Panc1 (cell line): Measurements from ENCODE around the gene MAML3. TPM values are rescaled to one million over a fixed set of nuclear protein-coding genes. Genes with fewer than 3 reads are reported as not detected.

ENCODE experiments used
- ATAC-seq: fragments of 200-7000 bp; cut with Tn5 transposase; 2 replicates; pipeline ENCODE4 v1.9.1; 2020; ENCODE audit warnings: mild to moderate bottlenecking, moderate library complexity
- BruUV-seq: library from RNA; stranded (reverse); fragments of 400-500 nt; replicated peaks from 2 replicates; lab custom pipeline; 2021; lab: Mats Ljungman, UMichigan
- CTCF ChIA-PET: fragments of 300-600 bp; sonication (Branson Sonifier 250); formaldehyde crosslinking; loops from one replicate; lab custom pipeline; 2022; ENCODE audit warnings: antibody characterized with exemption; lab: Charles Lee
- POLR2A ChIA-PET: fragments of 300-600 bp; sonication (Branson Sonifier 250); formaldehyde crosslinking; loops from one replicate; lab custom pipeline; 2022; ENCODE audit warnings: antibody characterized with exemption; lab: Charles Lee
- DNase-seq: peaks from one replicate; pipeline ENCODE4 v3.0.0-alpha.2; 2010; ENCODE audit warnings: low read depth, low spot score
- H3K27ac ChIP-seq: 2 replicates; pipeline ENCODE4 v1.5.1; 2011; ENCODE audit warnings: mild to moderate bottlenecking, low read length, inconsistent platforms
- H3K27me3 ChIP-seq: fragments of 200-500 bp; sonication (Bioruptor generic); 2 replicates; pipeline ENCODE4 v1.6.0; 2014; ENCODE audit warnings: low read length, inconsistent platforms; ENCODE audit not compliant: control insufficient read depth, insufficient read depth
- H3K36me3 ChIP-seq: fragments of 200-500 bp; sonication (Bioruptor generic); 2 replicates; pipeline ENCODE4 v1.5.1; 2014; ENCODE audit warnings: inconsistent platforms, mild to moderate bottlenecking, low read length, moderate library complexity; ENCODE audit not compliant: control insufficient read depth, insufficient read depth
- H3K4me1 ChIP-seq: 2 replicates; pipeline ENCODE4 v1.5.1; 2011; ENCODE audit warnings: inconsistent platforms, mild to moderate bottlenecking, low read length, moderate library complexity; ENCODE audit not compliant: control insufficient read depth, insufficient read depth
- H3K4me3 ChIP-seq, 2 experiments: 2 replicates each; pipeline ENCODE4 v1.5.1; 2011 to 2012; ENCODE audit warnings: low read depth in 2 of 2, low read length in 2 of 2, mild to moderate bottlenecking in 2 of 2, inconsistent platforms in 1 of 2, moderate library complexity in 1 of 2
- H3K9me3 ChIP-seq: fragments of 200-500 bp; sonication (Bioruptor generic); 2 replicates; pipeline ENCODE4 v1.5.1; 2014; ENCODE audit warnings: low read depth, mild to moderate bottlenecking, inconsistent platforms, low read length, moderate library complexity; ENCODE audit not compliant: control insufficient read depth, insufficient read depth
- POLR2AphosphoS5 ChIP-seq: IDR thresholded peaks from 2 replicates; pipeline ENCODE4 v1.6.1; 2012; ENCODE audit warnings: mild to moderate bottlenecking, low read depth, low read length, moderate library complexity
- SIN3A ChIP-seq: IDR thresholded peaks from 2 replicates; pipeline ENCODE4 v1.6.1; 2012; ENCODE audit warnings: low read depth, mild to moderate bottlenecking, low read length, moderate library complexity, borderline replicate concordance; ENCODE audit not compliant: insufficient read depth
- TCF7L2 ChIP-seq: IDR thresholded peaks from 2 replicates; pipeline ENCODE4 v1.6.1; 2011; ENCODE audit warnings: mild to moderate bottlenecking, low read depth, low read length, inconsistent platforms
- in situ Hi-C: cut with HindIII; loops from 2 replicates; pipeline ENCODE4 v1.10.0; 2016; ENCODE audit warnings: low sequenced_read_pairs, low pct_unique_long_range_greater_than_20kb
- intact Hi-C: fragments of 100-400 bp; cut with micrococcal nuclease; formaldehyde crosslinking; loops from one replicate; pipeline ENCODE4 v1.10.0; 2022; ENCODE audit not compliant: unreplicated experiment
- total RNA-seq: library from RNA; stranded (reverse); gene quantifications from one replicate; pipeline ENCODE4 v1.2.1, GENCODE V29; 2021; ENCODE audit not compliant: unreplicated experiment
- TF ChIP-seq, protein P1 (sequence below), 2 experiments: IDR thresholded peaks; 2 replicates each; pipeline ENCODE4 v1.6.1; 2011 to 2012; ENCODE audit warnings: low read depth in 2 of 2, control low read depth in 1 of 2, low read length in 1 of 2, mild to moderate bottlenecking in 1 of 2, moderate library complexity in 1 of 2; ENCODE audit not compliant: insufficient read depth in 1 of 2
- TF ChIP-seq, protein P2 (sequence below): fragments of 450-650 bp; IDR thresholded peaks from 2 replicates; pipeline ENCODE4 v1.5.1; 2017; ENCODE audit warnings: mild to moderate bottlenecking

MAML3 gene
- total RNA-seq, 1 experiment from 2014 or later: 7.7 TPM

DNA sequence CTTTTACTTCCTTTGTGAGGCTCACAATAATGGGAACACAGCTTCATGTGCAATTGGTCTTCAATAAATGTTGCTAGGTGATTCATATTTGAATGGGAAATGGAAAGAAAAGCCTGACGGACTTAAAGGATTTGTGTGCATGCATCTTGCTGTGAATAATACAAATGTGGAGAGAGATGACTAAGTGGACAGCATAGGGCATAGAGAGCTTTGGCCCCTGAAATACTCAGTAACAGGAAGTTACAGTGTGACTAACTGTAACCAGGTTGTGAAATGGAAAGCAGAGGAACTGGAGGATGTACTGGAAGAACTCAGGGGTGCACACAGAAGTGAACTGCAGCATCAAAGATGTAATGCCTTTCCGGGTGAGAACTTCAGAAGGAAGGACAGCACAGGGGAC lies 281.7 kb downstream of the MAML3 start:
- no TSS peak for BruUV-seq
- intact Hi-C loops: no loop called here
- CTCF ChIA-PET: no interaction called here
- in situ Hi-C loops: no loop called here
- no peaks in the 10 kb centered on the region for H3K36me3 ChIP-seq
- ATAC-seq: no peak
- DNase-seq: peak; percentile 50
- POLR2A ChIA-PET: no interaction called here
- H3K4me1 ChIP-seq: no peaks in the 10 kb centered on the region; the same call in none of the 2 replicates
- H3K27ac ChIP-seq: no peak overlapping the region
- H3K27me3 ChIP-seq: no peaks in the 10 kb centered on the region
- no peaks in the 10 kb centered on the region; the same call in 1 of the 2 replicates for H3K9me3 ChIP-seq
- TF ChIP-seq, protein P1, sequence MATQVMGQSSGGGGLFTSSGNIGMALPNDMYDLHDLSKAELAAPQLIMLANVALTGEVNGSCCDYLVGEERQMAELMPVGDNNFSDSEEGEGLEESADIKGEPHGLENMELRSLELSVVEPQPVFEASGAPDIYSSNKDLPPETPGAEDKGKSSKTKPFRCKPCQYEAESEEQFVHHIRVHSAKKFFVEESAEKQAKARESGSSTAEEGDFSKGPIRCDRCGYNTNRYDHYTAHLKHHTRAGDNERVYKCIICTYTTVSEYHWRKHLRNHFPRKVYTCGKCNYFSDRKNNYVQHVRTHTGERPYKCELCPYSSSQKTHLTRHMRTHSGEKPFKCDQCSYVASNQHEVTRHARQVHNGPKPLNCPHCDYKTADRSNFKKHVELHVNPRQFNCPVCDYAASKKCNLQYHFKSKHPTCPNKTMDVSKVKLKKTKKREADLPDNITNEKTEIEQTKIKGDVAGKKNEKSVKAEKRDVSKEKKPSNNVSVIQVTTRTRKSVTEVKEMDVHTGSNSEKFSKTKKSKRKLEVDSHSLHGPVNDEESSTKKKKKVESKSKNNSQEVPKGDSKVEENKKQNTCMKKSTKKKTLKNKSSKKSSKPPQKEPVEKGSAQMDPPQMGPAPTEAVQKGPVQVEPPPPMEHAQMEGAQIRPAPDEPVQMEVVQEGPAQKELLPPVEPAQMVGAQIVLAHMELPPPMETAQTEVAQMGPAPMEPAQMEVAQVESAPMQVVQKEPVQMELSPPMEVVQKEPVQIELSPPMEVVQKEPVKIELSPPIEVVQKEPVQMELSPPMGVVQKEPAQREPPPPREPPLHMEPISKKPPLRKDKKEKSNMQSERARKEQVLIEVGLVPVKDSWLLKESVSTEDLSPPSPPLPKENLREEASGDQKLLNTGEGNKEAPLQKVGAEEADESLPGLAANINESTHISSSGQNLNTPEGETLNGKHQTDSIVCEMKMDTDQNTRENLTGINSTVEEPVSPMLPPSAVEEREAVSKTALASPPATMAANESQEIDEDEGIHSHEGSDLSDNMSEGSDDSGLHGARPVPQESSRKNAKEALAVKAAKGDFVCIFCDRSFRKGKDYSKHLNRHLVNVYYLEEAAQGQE (IDR thresholded peaks at IDR 0.05; ENCODE audit: insufficient read depth in 1 of 2, low read depth in 2 of 2, low read length in 1 of 2): no peak
- TF ChIP-seq, protein P2, sequence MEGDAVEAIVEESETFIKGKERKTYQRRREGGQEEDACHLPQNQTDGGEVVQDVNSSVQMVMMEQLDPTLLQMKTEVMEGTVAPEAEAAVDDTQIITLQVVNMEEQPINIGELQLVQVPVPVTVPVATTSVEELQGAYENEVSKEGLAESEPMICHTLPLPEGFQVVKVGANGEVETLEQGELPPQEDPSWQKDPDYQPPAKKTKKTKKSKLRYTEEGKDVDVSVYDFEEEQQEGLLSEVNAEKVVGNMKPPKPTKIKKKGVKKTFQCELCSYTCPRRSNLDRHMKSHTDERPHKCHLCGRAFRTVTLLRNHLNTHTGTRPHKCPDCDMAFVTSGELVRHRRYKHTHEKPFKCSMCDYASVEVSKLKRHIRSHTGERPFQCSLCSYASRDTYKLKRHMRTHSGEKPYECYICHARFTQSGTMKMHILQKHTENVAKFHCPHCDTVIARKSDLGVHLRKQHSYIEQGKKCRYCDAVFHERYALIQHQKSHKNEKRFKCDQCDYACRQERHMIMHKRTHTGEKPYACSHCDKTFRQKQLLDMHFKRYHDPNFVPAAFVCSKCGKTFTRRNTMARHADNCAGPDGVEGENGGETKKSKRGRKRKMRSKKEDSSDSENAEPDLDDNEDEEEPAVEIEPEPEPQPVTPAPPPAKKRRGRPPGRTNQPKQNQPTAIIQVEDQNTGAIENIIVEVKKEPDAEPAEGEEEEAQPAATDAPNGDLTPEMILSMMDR: no peak
- TF ChIP-seq TCF7L2 (no peak), SIN3A (no peak), POLR2AphosphoS5 (no peak)
- H3K4me3 ChIP-seq: no peak overlapping the region

DNA sequence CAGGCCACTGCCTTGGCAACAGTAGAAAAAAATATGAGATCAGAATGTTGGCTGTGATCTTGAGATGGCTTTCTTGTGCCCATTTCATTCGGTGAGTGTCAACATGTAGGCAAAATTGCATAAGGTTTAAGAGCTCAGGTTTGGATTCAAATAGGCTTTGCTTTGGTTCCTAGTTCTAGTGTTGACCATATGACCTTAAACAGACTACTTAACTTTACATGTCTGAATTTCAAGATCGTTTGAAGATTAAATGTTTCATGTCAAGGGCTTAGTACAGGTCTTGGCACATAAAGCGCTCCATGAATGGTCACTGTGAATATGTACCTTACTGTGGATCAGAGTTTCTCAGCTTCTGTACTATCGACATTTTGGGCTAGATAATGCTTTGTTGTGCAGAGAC lies 284.2 kb downstream of the MAML3 start:
- intact Hi-C loops (no loop called here), in situ Hi-C loops (no loop called here)
- Histone ChIP-seq H3K9me3 (no peaks in the 10 kb centered on the region; the same call in 1 of the 2 replicates), H3K27ac (no peak overlapping the region), H3K4me1 (no peaks in the 10 kb centered on the region; the same call in 1 of the 2 replicates), H3K36me3 (no peaks in the 10 kb centered on the region), H3K4me3 (no peak overlapping the region), H3K27me3 (no peaks in the 10 kb centered on the region)
- no TSS peak for BruUV-seq
- TF ChIP-seq SIN3A (no peak), POLR2AphosphoS5 (no peak), TCF7L2 (no peak)
- TF ChIP-seq, protein P1 (IDR thresholded peaks at IDR 0.05; ENCODE audit: insufficient read depth in 1 of 2, low read depth in 2 of 2, low read length in 1 of 2): no peak
- TF ChIP-seq, protein P2: no peak
- CTCF ChIA-PET: no interaction called here
- DNase-seq (no peak), ATAC-seq (no peak)
- POLR2A ChIA-PET: no interaction called here
